Trophoblast cell (in vitro differentiated cells and primary cell): Measurements from ENCODE around the gene RBM47.

ENCODE experiments used
- DNase-seq, 2 donors: peaks; one replicate each; pipeline ENCODE4 v3.0.0-alpha.2; 2016
- H2AFZ ChIP-seq: 2 replicates; pipeline ENCODE4 v1.6.1; 2013; ENCODE audit warnings: low read length, moderate library complexity, mild to moderate bottlenecking; ENCODE audit not compliant: insufficient read depth, poor library complexity
- H2AK5ac ChIP-seq: 2 replicates; pipeline ENCODE4 v1.6.1; 2013; ENCODE audit warnings: mild to moderate bottlenecking, low read length
- H2BK120ac ChIP-seq: 2 replicates; pipeline ENCODE4 v1.6.1; 2013; ENCODE audit warnings: low read length, mild to moderate bottlenecking, moderate library complexity; ENCODE audit not compliant: insufficient read depth, poor library complexity
- H2BK12ac ChIP-seq: 2 replicates; pipeline ENCODE4 v1.6.1; 2013; ENCODE audit warnings: mild to moderate bottlenecking, low read length, moderate library complexity
- H2BK5ac ChIP-seq: 2 replicates; pipeline ENCODE4 v1.6.1; 2013; ENCODE audit warnings: low read length, low read depth, moderate library complexity, mild to moderate bottlenecking; ENCODE audit not compliant: poor library complexity
- H3K14ac ChIP-seq: 2 replicates; pipeline ENCODE4 v1.6.1; 2013; ENCODE audit warnings: mild to moderate bottlenecking, low read length
- H3K18ac ChIP-seq: 2 replicates; pipeline ENCODE4 v1.6.1; 2013; ENCODE audit warnings: mild to moderate bottlenecking, low read length
- H3K23ac ChIP-seq: 2 replicates; pipeline ENCODE4 v1.6.1; 2013; ENCODE audit warnings: low read length
- H3K27ac ChIP-seq: 2 replicates; pipeline ENCODE4 v1.5.1; 2013; ENCODE audit warnings: low read depth, mild to moderate bottlenecking, inconsistent platforms, low read length, moderate library complexity
- H3K27me3 ChIP-seq: 2 replicates; pipeline ENCODE4 v1.6.1; 2013; ENCODE audit warnings: inconsistent platforms, mild to moderate bottlenecking, low read length, moderate library complexity; ENCODE audit not compliant: insufficient read depth
- H3K36me3 ChIP-seq, 2 experiments: 1 replicate in 1 of 2; 2 replicates in 1 of 2; pipeline ENCODE4 v1.6.1; 2013; ENCODE audit warnings: low read length in 2 of 2, mild to moderate bottlenecking in 2 of 2, moderate library complexity in 1 of 2; ENCODE audit not compliant: insufficient read depth in 2 of 2, control insufficient read depth in 1 of 2
- H3K4ac ChIP-seq: 2 replicates; pipeline ENCODE4 v1.6.1; 2013; ENCODE audit warnings: low read depth, mild to moderate bottlenecking, low read length, moderate library complexity
- H3K4me1 ChIP-seq, 2 experiments: 1 replicate in 1 of 2; 2 replicates in 1 of 2; pipeline ENCODE4 v1.6.1; 2013; ENCODE audit warnings: low read length in 2 of 2, mild to moderate bottlenecking in 2 of 2, moderate library complexity in 1 of 2; ENCODE audit not compliant: insufficient read depth in 2 of 2, control insufficient read depth in 1 of 2
- H3K4me2 ChIP-seq: 2 replicates; pipeline ENCODE4 v1.6.1; 2013; ENCODE audit warnings: inconsistent platforms, mild to moderate bottlenecking, low read length, moderate library complexity
- H3K4me3 ChIP-seq: 2 replicates; pipeline ENCODE4 v1.5.1; 2013; ENCODE audit warnings: mild to moderate bottlenecking, low read depth, low read length, inconsistent platforms
- H3K79me1 ChIP-seq: one replicate; pipeline ENCODE4 v1.6.1; 2013; ENCODE audit warnings: low read length
- H3K79me2 ChIP-seq: 2 replicates; pipeline ENCODE4 v1.6.1; 2013; ENCODE audit warnings: low read length, mild to moderate bottlenecking; ENCODE audit not compliant: control insufficient read depth, insufficient read depth, poor library complexity
- H3K9ac ChIP-seq: 2 replicates; pipeline ENCODE4 v1.6.1; 2013; ENCODE audit warnings: mild to moderate bottlenecking, low read length
- H3K9me3 ChIP-seq: 2 replicates; pipeline ENCODE4 v1.6.1; 2013; ENCODE audit warnings: low read depth, mild to moderate bottlenecking, control low read depth, inconsistent platforms, low read length; ENCODE audit not compliant: insufficient read depth
- H4K12ac ChIP-seq: 2 replicates; pipeline ENCODE4 v1.6.1; 2013; ENCODE audit warnings: low read depth, mild to moderate bottlenecking, low read length, moderate library complexity
- H4K8ac ChIP-seq: 2 replicates; pipeline ENCODE4 v1.6.1; 2013; ENCODE audit warnings: low read depth, mild to moderate bottlenecking, low read length, moderate library complexity
- H4K91ac ChIP-seq: one replicate; pipeline ENCODE4 v1.6.1; 2013; ENCODE audit warnings: low read depth, mild to moderate bottlenecking, low read length, moderate library complexity
- WGBS: extraction: QIAGEN DNeasy Blood & Tissue Kit; methylation state at CpG from one replicate; pipeline ENCODE4 v1.1.7; 2013; ENCODE audit warnings: missing lambda C conversion rate; ENCODE audit not compliant: insufficient read length, insufficient coverage; ENCODE audit errors: extremely low coverage; 5-methylcytosine and 5-hydroxymethylcytosine counted together

RBM47 gene

DNA sequence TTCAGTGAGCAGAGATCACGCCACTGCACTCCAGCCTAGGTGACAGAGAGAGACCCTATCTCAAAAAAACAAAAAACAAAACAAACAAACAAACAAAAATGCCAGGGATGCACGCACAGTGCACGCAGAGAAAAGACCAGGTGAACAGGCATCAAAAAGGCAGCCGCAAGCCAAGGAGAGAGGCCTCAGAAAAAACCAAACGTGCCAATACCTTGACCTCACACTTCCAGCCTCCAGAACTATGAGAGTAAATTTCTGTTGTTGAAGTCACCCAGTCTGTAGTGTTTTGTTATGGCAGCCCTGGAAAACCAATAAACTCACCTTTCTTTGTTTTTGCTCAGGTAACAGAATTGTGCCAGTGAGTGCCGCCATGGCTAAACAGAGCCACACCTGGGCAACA, 228.6 kb downstream of the RBM47 start:
- no peaks in the 10 kb centered on the region for H3K27me3 ChIP-seq
- H3K4ac ChIP-seq = no peak overlapping the region
- H2AFZ ChIP-seq = no peak overlapping the region
- H3K14ac ChIP-seq = no peak overlapping the region
- no peak overlapping the region for H3K9ac ChIP-seq
- no peaks in the 10 kb centered on the region for H3K79me2 ChIP-seq
- peaks cover 18 to 20% of the 10 kb centered on the region in 2 experiments for H3K4me1 ChIP-seq
- H4K91ac ChIP-seq = peak overlapping the region; percentile 34
- no peak overlapping the region for H3K23ac ChIP-seq
- no peak overlapping the region for H3K4me2 ChIP-seq
- H2BK120ac ChIP-seq = no peak overlapping the region
- no peak overlapping the region for H4K12ac ChIP-seq
- no peak overlapping the region for H3K18ac ChIP-seq
- H3K36me3 ChIP-seq = no peaks in the 10 kb centered on the region
- H3K4me3 ChIP-seq = no peak overlapping the region
- no peak overlapping the region for H2BK5ac ChIP-seq
- peak overlapping the region; percentile 14 for H4K8ac ChIP-seq
- H2AK5ac ChIP-seq = no peak overlapping the region
- no peak overlapping the region for H2BK12ac ChIP-seq
- no CpG with 5 or more reads among the region's 6 CpGs for WGBS
- peak; percentile 77 to 88 for DNase-seq
- H3K79me1 ChIP-seq = peaks cover 7% of the 10 kb centered on the region
- no peaks in the 10 kb centered on the region for H3K9me3 ChIP-seq
- no peak overlapping the region for H3K27ac ChIP-seq

GRCh38 chr4:40399578-40399977, 230.1 kb downstream of the RBM47 start:
- Histone ChIP-seq H3K23ac (no peak overlapping the region), H3K36me3 (no peaks in the 10 kb centered on the region), H4K12ac (no peak overlapping the region), H3K79me1 (peaks cover 7% of the 10 kb centered on the region), H3K27me3 (no peaks in the 10 kb centered on the region), H3K14ac (no peak overlapping the region), H2BK5ac (no peak overlapping the region), H3K4ac (no peak overlapping the region), H3K4me1 (peaks cover 18 to 19% of the 10 kb centered on the region in 2 experiments), H3K79me2 (no peaks in the 10 kb centered on the region), H3K9me3 (no peaks in the 10 kb centered on the region), H2AK5ac (no peak overlapping the region), H3K4me2 (no peak overlapping the region), H2AFZ (no peak overlapping the region), H2BK12ac (no peak overlapping the region), H2BK120ac (no peak overlapping the region), H3K27ac (no peak overlapping the region), H3K9ac (no peak overlapping the region), H4K8ac (no peak overlapping the region), H3K4me3 (no peak overlapping the region), H4K91ac (no peak overlapping the region), H3K18ac (no peak overlapping the region)
- no CpG with 5 or more reads among the region's 3 CpGs for WGBS
- no peak for DNase-seq

DNA sequence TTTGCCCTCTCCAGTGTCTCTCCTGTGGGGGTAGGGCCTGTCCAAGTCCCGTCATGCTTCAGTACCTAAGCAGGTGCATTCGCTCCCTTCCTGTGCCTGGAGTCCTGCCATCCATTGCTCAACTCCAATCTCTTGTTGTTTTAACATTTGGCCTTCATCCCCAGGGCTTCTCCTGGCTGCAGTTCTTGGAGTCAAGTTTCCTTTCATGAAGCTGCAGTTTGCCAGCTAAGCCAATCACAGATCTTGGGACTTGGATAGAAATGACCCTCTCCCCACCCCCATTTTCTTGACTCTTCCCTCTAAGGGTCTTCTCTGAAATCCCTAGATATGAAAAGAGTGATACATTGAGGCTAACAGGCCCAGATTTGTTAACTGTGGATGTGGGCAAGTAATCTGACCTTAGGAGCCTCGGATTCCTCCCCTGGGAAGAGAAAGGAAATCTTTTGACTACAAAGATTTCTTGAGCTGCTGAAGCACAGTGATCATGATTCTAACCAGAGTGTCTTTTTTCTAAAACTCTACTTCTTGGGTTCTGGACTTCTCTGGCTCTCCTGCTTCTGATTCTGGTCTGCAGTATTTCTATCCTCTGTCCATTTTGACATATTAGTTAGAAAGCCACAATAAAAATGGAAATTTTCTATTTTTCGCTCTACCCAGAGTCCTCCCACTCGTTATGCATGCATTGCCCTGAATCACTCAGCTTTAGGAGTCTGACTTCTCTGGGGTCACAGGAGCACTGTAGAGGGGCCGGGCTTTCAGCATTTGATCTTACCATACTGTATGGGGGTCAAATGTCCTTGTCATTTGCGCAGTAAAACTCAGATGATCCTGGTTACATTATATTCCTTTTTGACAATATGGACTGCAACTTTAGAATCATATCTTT, 233.5 kb downstream of the RBM47 start:
- no peak for DNase-seq
- Histone ChIP-seq H2BK12ac (no peak overlapping the region), H3K9ac (no peak overlapping the region), H3K4me3 (no peak overlapping the region), H3K4me1 (no peaks in the 10 kb centered on the region), H3K4me2 (no peak overlapping the region), H4K91ac (no peak overlapping the region), H2AK5ac (no peak overlapping the region), H2BK120ac (no peak overlapping the region), H4K8ac (no peak overlapping the region), H3K36me3 (no peaks in the 10 kb centered on the region), H3K27ac (no peak overlapping the region), H2BK5ac (no peak overlapping the region), H4K12ac (no peak overlapping the region), H3K23ac (no peak overlapping the region), H3K14ac (no peak overlapping the region), H3K79me1 (no peaks in the 10 kb centered on the region), H3K27me3 (no peaks in the 10 kb centered on the region), H3K4ac (no peak overlapping the region), H3K79me2 (no peaks in the 10 kb centered on the region), H3K9me3 (no peaks in the 10 kb centered on the region), H2AFZ (no peak overlapping the region), H3K18ac (no peak overlapping the region)
- WGBS = no CpG with 5 or more reads among the region's 7 CpGs

GRCh38 chr4:40395166-40395900, 234.3 kb downstream of the RBM47 start:
- Histone ChIP-seq H3K4me3 (no peak overlapping the region), H3K36me3 (no peaks in the 10 kb centered on the region), H2BK12ac (no peak overlapping the region), H3K27ac (no peak overlapping the region), H3K27me3 (no peaks in the 10 kb centered on the region), H4K8ac (no peak overlapping the region), H2AFZ (no peak overlapping the region), H3K4ac (no peak overlapping the region), H4K12ac (no peak overlapping the region), H3K4me1 (no peaks in the 10 kb centered on the region), H3K4me2 (no peak overlapping the region), H3K23ac (no peak overlapping the region), H3K9me3 (no peaks in the 10 kb centered on the region), H3K79me2 (no peaks in the 10 kb centered on the region), H4K91ac (no peak overlapping the region), H3K79me1 (no peaks in the 10 kb centered on the region), H2AK5ac (no peak overlapping the region), H3K18ac (no peak overlapping the region), H3K9ac (no peak overlapping the region), H2BK120ac (no peak overlapping the region), H3K14ac (no peak overlapping the region), H2BK5ac (no peak overlapping the region)
- DNase-seq = peak in 1 of 2 donors; percentile 23
- no CpG with 5 or more reads among the region's 4 CpGs for WGBS
